SH-SY5Y (cell line): ENCODE data around the gene ECI2.

ENCODE experiments used
- GATA2 ChIP-seq: IDR thresholded peaks from 2 replicates; pipeline ENCODE4 v1.6.1; 2011; ENCODE audit warnings: mild to moderate bottlenecking, low read depth, low read length
- GATA3 ChIP-seq: IDR thresholded peaks from 2 replicates; pipeline ENCODE4 v1.6.1; 2011; ENCODE audit warnings: low read depth, mild to moderate bottlenecking, low read length, moderate library complexity

Gene ECI2

DNA sequence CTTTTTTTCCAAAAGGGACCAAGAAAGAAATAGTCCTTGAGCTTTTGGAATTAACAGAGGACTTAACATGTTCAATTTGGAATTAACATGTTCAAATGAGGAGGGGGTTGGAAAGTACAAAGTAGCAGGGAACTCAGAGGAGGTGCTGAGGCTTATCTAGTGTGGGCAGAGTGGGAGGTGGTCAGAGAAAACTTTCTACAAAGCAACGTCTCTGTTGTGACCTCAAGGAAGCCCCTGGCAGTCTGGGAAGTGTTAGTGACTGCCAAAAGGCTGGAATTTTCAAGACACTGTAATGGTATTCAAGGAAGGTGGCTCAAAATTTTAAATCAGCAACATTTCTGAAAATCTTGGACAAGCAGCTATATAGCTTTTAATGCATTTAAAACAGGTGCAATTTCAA lies 7.3 kb downstream of the ECI2 start:
- TF ChIP-seq GATA3: no peak
- TF ChIP-seq GATA2: no peak

DNA sequence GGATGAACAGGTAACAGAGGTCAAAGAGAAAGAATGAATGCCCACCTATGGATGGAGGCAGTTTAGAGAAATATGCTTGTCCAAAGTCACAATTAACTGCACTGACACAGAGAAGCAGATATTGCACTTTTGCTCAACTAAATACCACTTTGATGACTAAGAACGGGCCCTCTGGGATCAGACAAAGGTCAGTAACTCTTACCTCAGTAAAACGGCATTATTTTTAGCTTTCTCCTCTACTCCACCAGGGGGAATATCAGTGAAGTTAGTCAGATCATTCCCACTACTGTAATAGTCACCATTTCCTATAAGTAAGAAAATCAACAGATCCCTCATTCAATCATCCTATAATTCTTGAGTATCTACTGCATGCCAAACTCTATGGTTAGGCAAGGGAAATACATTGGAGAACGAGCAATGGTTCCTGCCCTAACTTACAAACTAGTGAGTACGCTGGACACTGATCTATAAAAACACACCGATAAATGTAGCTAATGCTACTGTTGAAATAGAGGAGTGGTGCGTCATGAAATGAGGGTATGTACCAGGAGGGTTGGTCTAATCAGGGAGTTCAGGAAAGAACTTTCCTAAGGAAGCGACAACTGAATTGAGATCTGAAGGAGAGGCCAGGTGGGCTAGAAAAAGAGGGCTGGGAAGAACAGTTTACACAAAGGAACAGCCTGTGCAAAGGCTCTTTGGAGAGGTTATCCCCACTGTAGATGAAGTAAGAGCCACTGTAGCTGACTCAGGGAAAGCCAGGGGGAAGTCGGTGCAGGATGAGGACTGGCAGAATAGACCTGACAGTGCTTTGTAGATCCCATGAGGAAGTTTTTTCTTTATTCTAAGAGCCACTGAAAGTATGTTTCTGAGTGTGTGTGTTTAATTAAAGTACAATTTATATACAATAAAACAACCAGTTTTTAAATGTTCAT lies 9.2 kb downstream of the ECI2 start:
- TF ChIP-seq GATA3 (no peak), GATA2 (no peak)

GRCh38 chr6:4125500-4125899 lies 9.9 kb downstream of the ECI2 start:
- TF ChIP-seq GATA3: no peak
- TF ChIP-seq GATA2: no peak

- TF ChIP-seq GATA3: no peak
- no peak for TF ChIP-seq GATA2
Observed at GRCh38 chr6:4124351-4124750, 11.0 kb downstream of the ECI2 start.

GRCh38 chr6:4115741-4116140 lies 19.6 kb downstream of the ECI2 start:
- TF ChIP-seq GATA3 (no peak), GATA2 (no peak)

DNA sequence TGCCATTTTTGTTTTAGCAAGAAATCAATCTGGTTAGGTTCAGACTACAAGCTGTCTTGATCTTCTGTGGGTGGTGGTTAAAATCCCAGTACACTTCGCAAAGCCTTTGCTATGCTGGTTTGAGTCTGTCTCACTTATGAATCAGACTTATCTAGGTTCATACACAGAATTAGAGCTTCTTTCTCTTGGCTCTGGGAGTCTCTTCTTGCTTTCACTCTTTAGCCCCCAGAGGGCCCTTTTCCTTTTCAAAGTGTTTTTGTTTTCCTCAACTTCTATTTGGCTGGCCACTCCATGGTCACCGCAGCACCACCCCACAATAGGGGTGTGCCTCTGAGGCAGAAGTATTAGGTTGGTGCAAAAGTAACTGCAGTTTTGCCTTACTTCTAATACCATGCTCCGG lies 21.3 kb downstream of the ECI2 start:
- no peak for TF ChIP-seq GATA2
- TF ChIP-seq GATA3: no peak

- TF ChIP-seq GATA2: no peak
- no peak for TF ChIP-seq GATA3
Observed at GRCh38 chr6:4113649-4114048, 21.7 kb downstream of the ECI2 start.

GRCh38 chr6:4112366-4112765 lies 23.0 kb downstream of the ECI2 start:
- TF ChIP-seq GATA2 (no peak), GATA3 (no peak)

- TF ChIP-seq GATA2 (no peak), GATA3 (no peak)
Observed at GRCh38 chr6:4108561-4109093, 26.7 kb downstream of the ECI2 start.

- TF ChIP-seq GATA2: no peak
- no peak for TF ChIP-seq GATA3
Observed at GRCh38 chr6:4107873-4108272, 27.5 kb downstream of the ECI2 start.

DNA sequence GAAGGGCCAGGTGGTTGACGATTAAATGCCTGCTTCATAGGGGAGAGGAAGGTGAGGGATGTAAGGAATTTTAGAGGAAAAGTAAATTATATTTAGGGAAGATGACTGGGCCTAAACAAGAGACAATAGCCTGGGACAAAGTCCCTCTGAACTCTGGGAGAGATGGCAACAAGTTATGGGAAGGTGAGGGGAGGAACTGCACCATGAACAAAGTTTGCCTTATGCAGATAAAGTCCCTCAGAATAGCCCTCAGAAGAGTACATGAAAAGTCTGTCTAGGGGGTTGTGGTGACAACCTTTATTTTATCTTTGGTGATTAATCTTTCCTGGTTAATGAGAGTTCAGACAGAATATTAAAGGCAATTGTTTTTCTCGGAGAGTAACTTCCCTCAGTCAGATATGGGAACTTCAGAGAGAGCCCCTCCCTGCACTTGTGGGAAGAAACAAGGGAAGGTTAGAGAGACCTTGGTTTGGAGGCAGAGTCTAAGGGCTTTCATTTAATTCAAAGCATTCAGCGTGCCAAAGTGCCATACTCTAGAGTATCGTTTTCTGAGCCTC lies 29.3 kb downstream of the ECI2 start:
- TF ChIP-seq GATA2: no peak
- TF ChIP-seq GATA3: no peak

GRCh38 chr6:4103929-4104328 lies 31.4 kb downstream of the ECI2 start:
- TF ChIP-seq GATA2: no peak
- no peak for TF ChIP-seq GATA3

DNA sequence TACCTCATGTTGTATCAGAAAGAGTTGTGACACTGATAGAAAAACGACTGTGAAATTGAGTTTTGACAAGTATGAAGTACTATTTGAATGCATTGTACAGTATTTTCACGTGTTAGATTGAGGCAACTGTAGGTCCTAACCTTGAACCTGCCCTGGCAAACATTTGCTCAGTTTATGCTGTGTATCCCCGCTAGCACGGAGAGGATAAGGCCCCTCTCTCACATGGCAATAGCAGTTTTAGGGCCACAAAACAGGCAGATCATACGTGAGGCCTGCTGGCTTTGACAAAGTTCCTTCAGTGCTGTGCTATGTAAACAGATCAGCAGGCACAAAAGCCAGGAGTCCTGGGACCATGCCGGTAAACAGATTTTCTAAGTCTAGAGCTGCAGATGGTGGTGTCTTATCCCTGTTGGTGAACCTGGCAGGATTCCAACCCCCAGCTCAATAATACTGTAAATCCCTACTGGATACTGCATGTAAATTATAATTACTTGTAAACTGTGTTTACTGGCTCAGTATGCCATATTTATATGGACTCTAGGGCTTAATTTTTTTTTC lies 32.6 kb downstream of the ECI2 start:
- TF ChIP-seq GATA2 (no peak), GATA3 (no peak)

- no peak for TF ChIP-seq GATA2
- no peak for TF ChIP-seq GATA3
Observed at GRCh38 chr6:4101298-4101697, 34.1 kb downstream of the ECI2 start.
